ENCODE results near the gene NOC3L. TPM values are rescaled to one million over a fixed set of nuclear protein-coding genes. Genes with fewer than 3 reads are reported as not detected.

Gene NOC3L
- total RNA-seq, 1 donor from 2014 or later = 16.7 TPM

DNA sequence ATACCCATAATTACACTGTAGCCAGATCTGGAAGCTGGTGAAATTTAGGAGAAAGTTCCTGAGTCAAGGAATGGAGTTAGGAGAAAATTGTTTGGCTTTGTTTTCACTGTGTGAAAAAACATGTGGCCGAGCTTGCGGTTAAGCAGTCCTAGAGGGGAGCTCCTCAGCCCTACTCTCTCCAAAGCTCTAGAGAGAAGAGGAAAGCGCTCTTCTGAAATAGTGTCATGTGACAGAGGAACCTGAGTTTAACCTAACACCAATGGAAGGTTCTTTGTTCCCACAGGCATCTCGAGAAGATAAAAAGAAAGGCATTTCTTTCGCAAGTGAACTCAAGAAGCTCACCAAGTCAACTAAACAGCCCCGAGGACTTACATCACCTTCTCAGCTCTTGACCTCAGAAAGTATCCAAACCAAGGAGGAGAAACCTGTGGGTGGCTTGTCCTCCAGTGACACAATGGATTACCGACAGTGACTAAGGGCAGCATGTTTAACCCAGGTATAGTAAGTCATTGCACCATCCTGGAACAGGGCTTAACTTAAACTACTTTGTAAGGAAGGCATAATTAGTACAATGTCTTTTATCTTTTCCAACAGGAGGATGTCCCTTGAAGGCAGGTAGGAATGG is 38.0 kb downstream of the NOC3L start:
- TF ChIP-seq, protein P1, sequence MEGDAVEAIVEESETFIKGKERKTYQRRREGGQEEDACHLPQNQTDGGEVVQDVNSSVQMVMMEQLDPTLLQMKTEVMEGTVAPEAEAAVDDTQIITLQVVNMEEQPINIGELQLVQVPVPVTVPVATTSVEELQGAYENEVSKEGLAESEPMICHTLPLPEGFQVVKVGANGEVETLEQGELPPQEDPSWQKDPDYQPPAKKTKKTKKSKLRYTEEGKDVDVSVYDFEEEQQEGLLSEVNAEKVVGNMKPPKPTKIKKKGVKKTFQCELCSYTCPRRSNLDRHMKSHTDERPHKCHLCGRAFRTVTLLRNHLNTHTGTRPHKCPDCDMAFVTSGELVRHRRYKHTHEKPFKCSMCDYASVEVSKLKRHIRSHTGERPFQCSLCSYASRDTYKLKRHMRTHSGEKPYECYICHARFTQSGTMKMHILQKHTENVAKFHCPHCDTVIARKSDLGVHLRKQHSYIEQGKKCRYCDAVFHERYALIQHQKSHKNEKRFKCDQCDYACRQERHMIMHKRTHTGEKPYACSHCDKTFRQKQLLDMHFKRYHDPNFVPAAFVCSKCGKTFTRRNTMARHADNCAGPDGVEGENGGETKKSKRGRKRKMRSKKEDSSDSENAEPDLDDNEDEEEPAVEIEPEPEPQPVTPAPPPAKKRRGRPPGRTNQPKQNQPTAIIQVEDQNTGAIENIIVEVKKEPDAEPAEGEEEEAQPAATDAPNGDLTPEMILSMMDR (conservative IDR thresholded peaks at IDR 0.05; ENCODE audit: low read depth, low read length) = no peak
- no peak overlapping the region for H3K4me3 ChIP-seq (ENCODE audit: low read depth, low read length)

DNA sequence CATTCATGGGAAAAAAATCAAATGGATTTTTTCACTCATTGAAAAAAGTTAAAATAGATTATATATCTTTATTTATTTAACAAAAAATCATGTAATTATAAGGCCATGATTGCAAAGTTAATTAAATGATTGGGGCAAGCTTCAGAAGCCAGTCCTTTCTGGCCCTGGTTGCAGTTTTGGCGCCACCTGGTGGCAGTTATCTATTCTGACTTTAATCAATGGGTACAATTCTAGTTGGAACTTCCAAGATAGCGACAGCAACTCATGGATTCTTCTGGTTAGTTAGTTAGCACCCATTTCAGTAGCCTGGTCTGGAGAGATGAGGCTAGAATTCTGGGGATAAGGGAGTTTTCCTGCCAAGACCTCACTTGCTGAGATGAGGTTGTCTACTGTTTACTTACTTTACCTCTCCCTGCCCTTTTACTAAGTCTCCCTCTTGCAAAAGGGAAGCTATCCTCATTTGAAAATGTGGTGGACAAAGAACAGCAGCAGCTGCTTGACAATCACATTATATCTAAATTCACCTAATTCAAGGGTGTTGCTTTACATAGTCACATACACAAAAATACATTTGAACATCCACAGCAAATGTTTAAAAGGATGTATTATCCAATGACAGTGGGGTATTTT is 42.3 kb downstream of the NOC3L start:
- TF ChIP-seq, protein P1 (conservative IDR thresholded peaks at IDR 0.05; ENCODE audit: low read depth, low read length) = peak; percentile 89
- H3K4me3 ChIP-seq (ENCODE audit: low read depth, low read length) = no peak overlapping the region
- DNase-seq (ENCODE audit: low read depth) = no peak

More for the DNA sequence above, 38.0 kb downstream of the NOC3L start:
- DNase-seq (ENCODE audit: low read depth) = no peak

DNA sequence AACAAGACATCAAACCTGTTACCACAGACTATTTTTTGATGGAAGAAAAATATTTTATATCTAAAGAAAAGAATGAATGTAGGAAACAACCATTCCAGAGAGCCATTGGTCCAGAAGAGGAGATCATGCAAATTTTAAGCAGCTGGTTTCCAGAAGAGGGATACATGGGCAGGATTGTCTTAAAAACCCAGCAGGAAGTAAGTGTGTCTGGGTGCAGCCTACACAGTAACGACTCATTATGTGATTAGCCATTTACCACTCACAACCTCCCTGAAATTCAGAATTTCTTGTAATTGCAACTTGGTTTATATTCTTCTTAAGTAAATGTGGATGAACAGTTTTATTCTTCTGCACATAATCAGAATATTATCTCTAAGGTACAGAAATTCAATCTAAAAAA is 46.2 kb downstream of the NOC3L start:
- no peak overlapping the region for H3K4me3 ChIP-seq (ENCODE audit: low read depth, low read length)
- TF ChIP-seq, protein P1 (conservative IDR thresholded peaks at IDR 0.05; ENCODE audit: low read depth, low read length) = no peak
- no peak for DNase-seq (ENCODE audit: low read depth)

DNA sequence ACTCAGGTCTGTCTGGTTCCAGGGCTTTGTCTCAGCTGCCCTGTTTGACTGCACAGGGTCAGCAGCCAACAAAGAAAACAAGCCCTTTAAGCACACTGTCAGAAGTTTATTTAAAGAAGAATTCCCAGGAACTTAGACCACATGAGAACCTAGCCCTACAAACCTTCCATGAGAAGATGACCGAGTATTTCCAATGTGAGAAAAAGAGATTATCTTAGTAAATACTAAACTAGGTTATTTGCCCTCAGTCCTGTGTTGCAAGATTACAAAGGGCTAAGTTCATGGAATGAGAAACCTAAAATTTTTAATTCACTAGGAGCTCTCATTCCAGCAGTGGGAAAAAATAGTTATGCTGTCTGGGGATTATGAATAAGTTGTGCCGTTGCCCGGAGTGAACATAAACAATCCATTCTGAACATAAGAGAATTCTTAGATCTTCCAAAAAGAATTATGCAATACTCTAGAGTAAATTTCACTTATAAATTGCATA is 46.7 kb downstream of the NOC3L start:
- H3K4me3 ChIP-seq (ENCODE audit: low read depth, low read length) = no peak overlapping the region
- TF ChIP-seq, protein P1 (conservative IDR thresholded peaks at IDR 0.05; ENCODE audit: low read depth, low read length) = no peak
- no peak for DNase-seq (ENCODE audit: low read depth)

DNA sequence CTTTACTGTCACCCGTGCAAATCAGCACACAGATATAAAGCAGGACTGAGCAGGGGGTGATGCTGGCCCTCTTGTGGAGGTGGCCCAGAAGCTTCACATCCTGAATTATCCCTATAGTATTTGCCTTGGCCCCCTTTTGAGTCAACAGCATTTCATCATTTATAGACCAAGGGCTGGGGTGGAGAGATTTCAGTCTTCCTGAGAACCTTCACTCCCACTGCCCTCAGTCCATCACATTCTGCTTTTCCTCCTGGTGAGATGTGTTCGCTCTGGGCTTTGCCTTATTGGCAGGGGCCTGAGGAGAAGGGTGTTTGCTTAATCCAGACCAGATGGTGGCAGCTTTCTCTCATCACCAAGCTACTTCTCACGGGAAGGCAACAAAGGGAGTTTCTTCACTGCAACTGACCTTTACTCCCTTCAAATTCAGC is 47.7 kb downstream of the NOC3L start:
- DNase-seq (ENCODE audit: low read depth) = no peak
- TF ChIP-seq, protein P1 (conservative IDR thresholded peaks at IDR 0.05; ENCODE audit: low read depth, low read length) = no peak
- H3K4me3 ChIP-seq (ENCODE audit: low read depth, low read length) = no peak overlapping the region

DNA sequence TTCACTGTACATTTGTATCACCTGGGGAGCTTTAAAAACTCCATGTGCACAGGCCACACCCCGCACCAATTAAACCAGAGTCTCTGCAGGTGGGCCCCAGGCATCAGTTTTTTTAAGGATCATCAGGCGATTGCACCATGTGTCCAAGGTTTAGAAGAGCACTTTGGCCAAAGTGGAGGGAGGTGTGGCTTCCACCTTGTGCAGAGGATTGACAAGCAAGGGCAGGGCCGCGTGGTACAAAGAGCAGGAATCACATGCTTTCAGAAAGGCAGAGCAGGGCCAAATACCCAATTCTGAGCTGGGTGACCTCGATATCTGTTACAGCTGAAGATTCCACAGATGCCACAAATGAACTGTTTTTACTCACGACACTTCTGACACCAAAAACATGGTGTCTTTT is 52.4 kb downstream of the NOC3L start:
- no peak for DNase-seq (ENCODE audit: low read depth)
- no peak overlapping the region for H3K4me3 ChIP-seq (ENCODE audit: low read depth, low read length)
- TF ChIP-seq, protein P1 (conservative IDR thresholded peaks at IDR 0.05; ENCODE audit: low read depth, low read length) = no peak
